ENCODE data around the gene TBC1D4.

DNA sequence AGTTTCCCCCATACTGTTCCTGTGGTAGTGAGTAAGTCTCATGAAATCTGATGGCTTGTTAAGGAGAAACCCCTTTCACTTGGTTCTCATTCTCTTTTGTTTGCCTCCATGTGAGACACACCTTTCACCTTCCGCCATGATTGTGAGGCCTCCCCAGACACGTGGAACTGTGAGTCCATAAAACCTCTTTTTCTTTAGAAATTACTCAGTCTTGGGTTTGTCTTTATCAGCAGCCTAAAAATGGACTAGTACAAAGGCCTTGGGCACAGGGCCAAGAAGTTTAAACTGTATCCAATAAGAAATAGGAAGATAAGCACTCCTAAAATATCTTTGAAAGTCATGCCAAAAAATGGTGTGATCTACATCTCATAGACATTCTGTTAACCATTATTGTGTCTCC, 176.9 kb downstream of the TBC1D4 start:
- no peak for TF ChIP-seq EZH2 (IDR thresholded peaks at IDR 0.05)
- no peak for TF ChIP-seq POLR2AphosphoS5 (IDR thresholded peaks at IDR 0.05; ENCODE audit: borderline replicate concordance, low read depth, low read length)

All from SK-N-MC (cell line).